Esophagus muscularis mucosa (tissue), 4 donors: ENCODE data around the gene SLC5A3.

Experiments used
- CTCF ChIP-seq, 3 experiments: fragments of 200-600 bp in 2 of 3; fragments of 450-650 bp in 1 of 3; sonication (generic) in 2 of 3; IDR thresholded peaks; one replicate each; pipeline ENCODE4 v1.5.1; 2017 to 2019; ENCODE audit warnings: antibody characterized with exemption in 3 of 3, mild to moderate bottlenecking in 2 of 3, moderate library complexity in 1 of 3
- EP300 ChIP-seq: sonication (generic); formaldehyde crosslinking; IDR thresholded peaks from one replicate; pipeline ENCODE4 v1.6.1; 2017; ENCODE audit warnings: antibody characterized with exemption
- POLR2A ChIP-seq: fragments of 450-650 bp; IDR thresholded peaks from one replicate; pipeline ENCODE4 v1.6.1; 2017; ENCODE audit warnings: antibody characterized with exemption, moderate library complexity, mild to moderate bottlenecking, low read depth
- POLR2AphosphoS5 ChIP-seq, 2 donors: sonication (generic); formaldehyde crosslinking; IDR thresholded peaks; one replicate each; pipeline ENCODE4 v1.6.1; 2017; ENCODE audit warnings: antibody characterized with exemption in 2 of 2

- TF ChIP-seq CTCF (IDR thresholded peaks at IDR 0.05), result no peak
- no peak for TF ChIP-seq POLR2A
- TF ChIP-seq EP300, result no peak
- TF ChIP-seq POLR2AphosphoS5 (IDR thresholded peaks at IDR 0.05), result no peak
Observed at GRCh38 chr21:34086887-34087306, 13.5 kb downstream of the SLC5A3 start.
